ENCODE measurements around the gene TSPAN31.
"Not testable (repeated sequence)": the region's sequence is repeated elsewhere in the genome, so short reads cannot be mapped to it uniquely, and the experiment has no call there.

Gene TSPAN31

DNA sequence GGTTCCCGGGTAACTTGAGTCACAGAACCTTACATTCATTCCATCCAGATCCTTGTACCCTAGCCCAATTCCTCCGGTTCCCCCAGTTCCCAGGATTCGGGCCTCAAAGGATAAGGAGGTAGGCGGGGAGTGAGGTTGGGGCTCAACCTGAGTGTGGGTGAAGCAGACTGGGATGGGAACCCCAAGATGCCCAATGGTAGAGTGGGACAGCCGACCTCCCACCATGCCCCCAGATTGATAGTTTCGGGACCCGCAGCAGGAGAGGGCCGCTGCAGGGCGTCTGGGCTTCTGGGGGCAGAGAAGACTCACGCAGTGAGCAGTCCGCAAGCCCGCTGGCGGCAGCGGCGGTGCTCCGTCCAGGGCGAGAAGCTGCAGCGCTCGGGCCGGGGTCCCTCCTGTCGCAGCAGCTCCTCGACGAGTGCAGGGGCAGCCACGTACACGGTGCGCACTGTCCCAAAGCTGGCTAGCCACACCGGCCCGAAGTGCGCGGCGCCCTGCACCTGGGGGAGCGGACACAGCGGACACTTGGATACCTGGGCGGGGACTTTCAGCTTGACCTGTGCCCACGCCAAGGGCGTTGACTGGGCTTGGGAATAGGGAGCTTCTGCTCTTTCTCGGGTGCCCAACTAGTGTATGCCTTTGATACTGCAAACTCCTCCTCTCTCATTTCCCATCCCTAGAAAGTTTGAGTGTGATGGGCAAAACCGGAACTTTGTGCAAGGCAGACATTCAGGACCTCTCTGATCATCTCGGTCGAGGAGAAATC lies 21.0 kb downstream of the TSPAN31 start:
- no peak for DNase-seq (ENCODE audit: low read depth, low spot score)

DNA sequence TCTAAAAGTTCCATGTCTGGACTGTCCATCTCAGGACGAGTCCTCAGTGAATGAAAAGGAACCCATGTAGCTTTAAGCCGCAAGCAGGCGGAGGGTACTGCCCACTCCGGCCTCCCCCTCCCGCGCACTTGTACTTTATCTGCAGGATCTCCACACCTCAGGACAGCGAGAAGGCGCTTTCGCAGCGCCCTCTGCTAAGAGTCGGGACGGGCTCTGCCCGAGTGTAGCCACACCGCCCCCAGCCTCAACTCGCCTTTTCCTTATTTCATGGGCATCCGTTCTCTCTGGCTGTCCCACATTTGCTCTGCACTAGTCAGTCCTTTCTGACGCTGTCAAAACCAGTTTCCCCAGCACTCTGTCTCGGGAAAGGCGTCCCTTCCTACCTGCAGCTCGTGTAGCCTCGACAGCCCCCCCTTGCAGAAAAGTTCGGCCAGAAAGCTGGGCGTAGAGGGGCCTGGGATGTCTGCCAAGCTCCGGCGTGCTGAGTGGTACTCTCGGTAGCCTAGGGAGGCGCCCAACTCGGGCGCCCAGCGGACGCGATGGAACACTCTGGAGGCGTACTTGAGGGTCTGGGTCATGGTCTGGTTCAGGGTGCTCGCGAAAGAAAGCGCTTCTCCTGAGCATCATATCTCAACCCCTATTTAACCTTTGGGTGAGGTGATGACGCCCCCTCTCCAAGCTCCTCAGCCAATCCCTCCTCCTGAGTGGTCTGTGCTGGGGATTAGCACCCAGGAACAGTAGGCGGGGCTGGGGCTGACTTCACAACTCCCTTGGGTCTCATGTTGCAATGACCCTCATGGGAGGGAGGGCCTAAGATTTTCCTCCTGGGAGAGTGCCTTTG lies 21.8 kb downstream of the TSPAN31 start, which contains the start of gene CYP27B1:
Gene CYP27B1 (minus strand): TSS at position 615 of the 841 bp plus-strand sequence. CDS start 37 bp downstream, at position 578.
- DNase-seq (ENCODE audit: low read depth, low spot score): no peak

DNA sequence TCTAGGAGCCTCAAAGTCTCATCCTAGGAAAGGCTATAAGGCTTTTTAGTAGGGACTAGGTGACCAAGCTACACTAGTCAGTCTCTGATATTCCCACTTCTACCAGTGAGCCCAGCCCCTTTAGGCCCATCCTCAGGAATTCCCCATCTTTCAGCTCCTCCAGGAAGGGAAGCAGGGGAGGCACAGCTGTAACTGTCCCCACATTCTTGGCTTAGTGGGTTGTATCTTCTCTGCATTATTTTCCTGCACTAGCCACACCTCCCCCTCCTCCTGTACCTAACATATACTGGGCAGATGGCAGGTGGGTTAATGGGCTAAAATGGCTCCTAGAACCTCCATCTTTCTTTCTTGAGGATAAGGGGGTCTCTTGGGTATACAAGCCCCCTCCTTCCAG lies 22.5 kb downstream of the TSPAN31 start:
- DNase-seq (ENCODE audit: low read depth, low spot score): no peak

DNA sequence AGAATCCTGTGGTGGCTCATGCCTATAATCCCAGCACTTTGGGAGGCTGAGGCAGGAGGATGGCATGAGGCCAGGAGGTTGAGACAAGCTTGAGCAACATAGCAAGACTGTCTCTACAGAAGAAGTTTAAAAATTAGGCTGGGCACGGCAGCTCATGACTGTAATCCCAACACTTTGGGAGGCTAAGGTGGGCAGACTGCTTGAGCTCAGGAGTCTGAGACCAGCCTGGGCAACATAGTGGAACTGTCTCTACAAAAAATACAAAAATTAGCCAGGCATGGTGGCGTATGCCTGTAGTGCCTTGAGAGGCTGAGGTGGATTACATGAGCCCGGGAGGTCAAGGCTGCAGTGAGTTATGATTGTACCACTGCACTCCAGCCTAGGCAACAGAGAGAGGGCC lies 23.0 kb downstream of the TSPAN31 start:
- no peak for DNase-seq (ENCODE audit: low read depth, low spot score)

DNA sequence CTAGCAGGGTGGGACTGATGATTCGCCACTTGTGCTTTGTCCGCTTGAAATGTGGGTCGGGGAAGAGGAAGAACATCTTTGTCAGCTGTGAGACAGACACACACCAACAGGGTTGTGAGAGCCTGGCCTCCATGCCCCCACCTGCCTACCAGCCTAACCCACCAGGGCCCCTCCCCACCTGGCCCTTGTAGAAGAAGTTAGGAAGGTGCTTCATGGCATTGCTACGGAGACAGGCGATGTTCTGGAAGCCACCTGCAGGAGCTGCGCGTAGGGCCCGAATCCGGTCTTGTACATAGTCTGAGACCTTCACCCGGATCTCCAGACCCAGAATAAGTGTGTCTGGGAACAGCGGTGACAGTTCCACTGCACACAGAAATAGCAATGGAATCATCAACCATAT lies 24.8 kb downstream of the TSPAN31 start:
- DNase-seq (ENCODE audit: low read depth, low spot score): no peak

DNA sequence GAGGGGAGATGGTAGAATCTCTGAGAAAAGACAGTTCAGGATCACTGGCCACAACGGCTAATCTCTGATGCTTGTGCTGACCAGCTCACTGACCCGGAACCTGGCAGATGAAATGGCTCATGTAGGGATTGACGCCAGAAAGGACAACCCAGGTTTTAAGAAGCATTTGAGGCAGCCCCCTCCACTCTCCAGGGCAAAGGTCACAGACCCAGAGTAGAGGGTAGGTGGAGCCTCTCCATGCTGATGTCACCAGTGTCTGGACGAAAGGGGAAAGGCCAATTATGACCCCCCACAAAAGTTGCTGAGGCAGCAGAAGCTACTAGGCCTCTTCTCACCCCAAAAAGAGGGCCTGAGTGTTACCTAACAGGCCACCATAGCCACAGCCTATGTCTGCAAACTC lies 25.9 kb downstream of the TSPAN31 start:
- no peak for DNase-seq (ENCODE audit: low read depth, low spot score)

DNA sequence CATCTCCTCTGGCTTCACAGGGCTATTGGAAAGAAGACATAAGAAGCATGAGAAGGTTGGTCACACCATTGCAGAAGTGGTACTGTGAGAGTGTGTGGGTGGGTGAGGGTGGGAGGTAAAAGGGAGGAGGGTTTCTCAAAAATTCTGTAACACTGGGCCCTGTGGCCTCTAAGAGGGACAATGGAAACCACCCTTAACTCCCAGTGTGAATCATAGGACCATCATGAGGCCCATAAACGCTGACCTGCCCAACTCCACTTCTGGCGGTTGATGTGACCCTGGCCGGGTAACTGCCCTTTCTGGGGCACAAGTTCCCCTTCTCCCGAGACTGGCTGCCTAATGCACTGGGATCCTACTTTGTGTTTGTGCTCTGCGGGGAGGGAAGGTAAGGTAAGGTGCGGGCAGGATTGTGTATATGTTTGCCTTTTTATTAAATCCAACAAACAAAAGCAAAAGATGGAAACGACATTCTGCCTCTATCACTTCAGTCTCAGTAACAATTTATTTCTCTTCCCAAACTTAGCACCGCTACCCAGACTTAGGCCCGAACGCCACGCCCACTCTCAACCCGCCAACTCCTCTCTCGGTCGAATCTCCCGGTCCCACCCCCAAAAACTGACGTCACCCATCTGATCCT lies 26.5 kb downstream of the TSPAN31 start:
- peak; percentile 71 for DNase-seq (ENCODE audit: low read depth, low spot score)

DNA sequence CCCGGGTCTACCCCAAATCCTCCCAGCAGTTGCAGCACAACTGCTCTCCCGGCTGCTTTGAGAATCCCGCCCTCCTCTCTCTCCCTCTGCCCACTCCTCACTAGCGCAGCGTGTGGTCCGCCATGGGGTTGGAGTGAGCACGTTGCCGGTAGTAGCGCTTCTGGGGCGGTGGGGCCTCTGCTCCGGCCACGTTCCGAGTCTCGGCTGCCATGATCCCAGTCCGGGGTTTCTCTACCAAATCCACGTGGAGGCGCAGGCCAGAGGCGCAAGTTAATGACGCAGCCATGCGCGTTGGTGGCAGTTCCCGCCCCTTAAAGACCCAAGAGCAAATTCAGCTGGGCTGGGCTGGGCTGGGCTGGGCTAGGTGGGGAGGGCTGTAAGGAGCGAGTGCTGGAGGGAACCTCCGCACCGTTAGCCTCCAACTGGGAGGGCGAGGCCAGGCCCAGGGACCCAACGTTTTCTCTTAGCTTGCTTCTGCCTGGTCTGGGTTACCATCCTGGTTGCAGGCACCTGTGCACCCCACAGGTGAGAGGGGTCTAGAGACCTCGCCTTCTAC lies 27.1 kb downstream of the TSPAN31 start, which contains the start of gene METTL1:
Gene METTL1 (minus strand): TSS at position 233 of the 556 bp plus-strand sequence. CDS start 22 bp downstream, at position 211.
- peak; percentile 94 for DNase-seq (ENCODE audit: low read depth, low spot score)

DNA sequence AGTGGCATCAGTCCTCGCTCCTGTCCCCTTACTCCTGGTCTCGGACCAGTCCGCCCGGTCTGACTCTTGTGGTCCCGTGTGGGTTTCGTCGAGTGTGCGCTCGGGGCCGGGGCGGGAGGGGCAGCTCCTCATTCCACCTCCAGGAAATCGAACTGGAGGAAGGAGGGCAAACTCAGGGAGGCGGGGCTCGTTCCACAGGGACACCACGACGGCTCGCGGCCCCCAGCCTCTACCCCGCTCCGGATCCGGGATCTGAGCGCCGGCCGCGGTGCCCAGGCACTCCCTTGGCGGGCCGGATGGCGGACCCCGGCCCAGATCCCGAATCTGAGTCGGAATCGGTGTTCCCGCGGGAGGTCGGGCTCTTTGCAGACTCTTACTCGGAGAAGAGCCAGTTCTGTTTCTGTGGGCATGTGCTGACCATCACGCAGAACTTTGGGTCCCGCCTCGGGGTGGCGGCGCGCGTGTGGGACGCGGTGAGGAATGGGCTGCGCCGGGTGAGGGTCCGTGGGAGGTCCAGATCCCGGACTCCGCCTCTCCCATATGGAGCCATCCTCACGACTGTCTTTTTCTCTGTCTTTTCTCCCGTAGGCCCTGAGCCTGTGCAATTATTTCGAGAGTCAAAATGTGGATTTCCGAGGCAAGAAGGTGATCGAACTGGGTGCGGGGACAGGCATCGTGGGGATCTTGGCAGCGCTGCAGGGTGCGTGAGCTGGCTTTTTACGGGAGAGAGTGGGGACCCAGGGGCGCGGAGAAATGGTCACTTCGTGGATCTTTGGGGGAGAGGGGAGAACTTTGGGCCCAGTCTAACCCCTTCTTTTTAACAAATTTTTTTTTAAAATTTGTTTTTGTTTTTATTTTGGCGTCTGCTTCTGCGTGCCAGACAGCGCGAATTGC lies 27.8 kb downstream of the TSPAN31 start, which contains the start of gene EEF1AKMT3:
Gene EEF1AKMT3 (plus strand): TSS at position 186 of the 894 bp plus-strand sequence. CDS start 111 bp downstream, at position 297.
- DNase-seq (ENCODE audit: low read depth, low spot score): no peak

DNA sequence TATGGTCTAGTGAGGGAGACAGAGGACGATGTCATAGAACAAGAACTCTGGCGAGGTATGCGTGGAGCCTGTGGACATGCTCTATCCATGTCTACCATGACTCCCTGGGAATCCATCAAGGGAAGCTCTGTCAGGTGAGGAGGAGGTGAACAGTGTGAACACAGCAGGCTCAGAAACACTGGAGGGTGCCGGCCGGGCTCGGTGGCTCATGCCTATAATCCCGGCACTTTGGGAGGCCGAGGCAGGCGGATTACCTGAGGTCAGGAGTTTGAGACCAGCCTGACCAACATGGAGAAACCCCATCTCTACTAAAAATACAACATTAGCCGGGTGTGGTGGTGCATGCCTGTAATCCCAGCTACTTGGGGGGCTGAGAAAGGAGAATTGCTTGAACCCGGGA lies 29.8 kb downstream of the TSPAN31 start:
- not testable (repeated sequence) for DNase-seq (ENCODE audit: low read depth, low spot score)

DNA sequence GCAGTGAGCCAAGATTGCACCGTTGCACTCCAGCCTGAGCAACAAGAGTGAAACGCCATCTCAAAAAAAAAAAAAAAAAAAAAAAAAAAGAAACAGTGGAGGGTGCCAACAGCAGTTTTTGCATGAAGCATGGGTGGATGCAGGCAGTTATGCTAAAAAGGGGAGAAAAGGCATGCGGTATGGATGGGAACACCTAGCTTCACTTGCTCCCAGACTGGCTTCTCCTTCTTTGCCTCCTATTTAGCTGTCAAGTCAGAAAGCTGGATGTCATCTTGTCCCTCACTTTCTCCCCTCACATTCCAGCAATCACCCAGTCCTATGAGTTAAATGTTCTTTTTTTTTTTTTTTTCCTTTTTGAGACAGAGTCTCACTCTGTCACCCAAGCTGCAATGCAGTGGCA lies 30.2 kb downstream of the TSPAN31 start:
- DNase-seq (ENCODE audit: low read depth, low spot score): no peak

DNA sequence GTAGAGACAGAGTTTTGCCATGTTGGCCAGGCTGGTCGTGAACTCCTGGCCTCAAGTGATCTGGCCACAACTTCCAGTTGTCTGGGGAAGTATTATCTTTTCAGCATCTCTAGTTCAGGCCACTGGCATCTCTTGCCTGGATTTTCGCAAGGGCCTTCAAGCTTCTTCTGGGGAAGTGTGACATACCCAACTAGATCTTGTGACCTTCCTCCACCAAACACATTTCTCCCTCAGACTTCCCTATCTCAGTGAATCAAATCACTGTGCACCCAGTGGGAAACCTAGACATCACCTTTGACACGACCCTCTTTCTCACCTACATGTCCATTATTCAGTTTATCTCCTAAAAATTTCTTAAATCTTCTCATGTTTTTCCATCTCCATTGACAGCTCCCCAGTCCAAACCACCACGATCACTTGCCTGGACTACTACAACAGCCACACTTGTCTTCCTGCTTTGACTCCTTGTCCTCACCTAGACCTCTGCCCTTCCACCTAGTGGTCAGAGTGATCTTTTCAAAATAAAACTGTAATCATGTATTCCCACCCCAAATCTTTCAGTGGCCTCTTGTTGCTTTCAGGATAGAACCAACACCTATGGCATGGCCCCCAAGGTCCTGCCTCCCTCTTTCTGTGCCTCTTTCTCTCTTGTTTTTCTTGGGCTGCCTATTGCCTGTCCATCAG lies 30.9 kb downstream of the TSPAN31 start:
- no peak for DNase-seq (ENCODE audit: low read depth, low spot score)

DNA sequence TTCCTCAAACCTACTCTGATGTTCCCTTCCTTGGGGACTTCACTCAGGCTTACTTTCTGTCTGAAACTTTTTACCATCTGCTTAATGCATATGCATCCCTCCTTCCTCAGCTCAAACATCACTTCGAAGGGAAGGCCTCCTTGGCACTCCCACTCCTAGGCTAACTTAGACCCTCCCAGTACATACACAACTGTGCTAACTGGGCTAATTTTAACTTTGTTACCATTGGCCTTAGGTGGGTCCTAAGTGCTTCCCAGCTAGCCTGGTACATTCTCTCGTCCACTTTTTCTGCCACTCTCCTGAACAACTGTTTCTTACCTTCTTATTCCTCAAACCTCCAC lies 31.4 kb downstream of the TSPAN31 start:
- DNase-seq (ENCODE audit: low read depth, low spot score): no peak

DNA sequence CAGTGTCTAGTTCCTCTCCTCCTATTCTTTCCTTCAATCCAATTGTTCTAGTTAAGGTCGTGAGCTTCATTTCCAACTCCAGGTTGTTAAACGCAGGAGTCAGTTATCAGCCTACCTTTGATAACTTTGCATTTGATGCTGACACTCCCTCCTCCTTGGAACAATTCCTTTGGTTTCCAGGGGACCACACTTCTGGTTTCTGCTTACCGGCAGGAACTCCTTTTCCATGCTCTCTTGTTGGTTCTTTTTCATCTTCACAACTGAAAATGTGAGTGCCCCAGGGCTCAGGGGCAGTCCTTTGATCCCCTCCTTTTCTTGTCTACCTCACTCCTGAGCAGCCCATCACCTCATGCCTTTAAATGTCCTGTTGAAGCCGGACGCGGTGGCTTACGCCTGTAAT lies 32.5 kb downstream of the TSPAN31 start:
- no peak for DNase-seq (ENCODE audit: low read depth, low spot score)

DNA sequence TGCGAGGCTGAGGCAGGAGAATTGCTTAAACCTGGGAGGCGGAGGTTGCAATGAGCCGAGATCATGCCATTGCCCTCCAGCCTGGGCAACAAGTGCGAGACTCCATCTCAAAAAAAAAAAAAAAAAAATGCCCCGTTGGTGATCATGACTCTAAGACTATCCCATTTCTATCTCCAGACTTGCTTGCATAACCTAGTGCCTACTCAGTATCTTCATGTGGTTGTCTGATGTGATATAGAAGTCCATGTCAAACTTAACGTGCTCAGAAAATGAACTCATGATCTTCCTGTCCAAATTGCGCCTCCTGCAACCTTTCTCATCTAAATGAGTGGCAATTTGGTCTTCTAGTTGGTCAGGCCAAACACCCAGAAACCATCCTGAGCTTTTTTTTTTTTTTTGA lies 33.1 kb downstream of the TSPAN31 start:
- no peak for DNase-seq (ENCODE audit: low read depth, low spot score)

DNA sequence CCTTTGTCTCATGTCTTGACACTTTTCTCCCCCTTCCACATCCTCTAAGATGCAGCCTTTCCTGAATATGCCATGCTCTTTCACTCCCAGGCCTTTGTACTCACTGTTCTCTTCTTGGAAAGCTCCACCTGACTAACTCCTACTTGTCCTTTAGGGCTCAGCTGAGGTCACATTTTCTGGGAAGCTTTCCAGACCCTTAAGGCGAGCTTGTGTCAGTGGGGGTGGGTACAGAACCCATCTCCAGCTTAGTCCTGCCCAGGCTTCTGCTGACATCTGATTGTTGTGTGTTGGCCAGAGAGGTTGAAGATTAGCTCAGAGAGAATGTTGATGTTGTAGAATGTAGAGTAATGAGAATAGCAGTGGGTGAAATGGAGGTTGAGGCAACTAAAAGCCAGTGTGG lies 34.9 kb downstream of the TSPAN31 start:
- no peak for DNase-seq (ENCODE audit: low read depth, low spot score)

DNA sequence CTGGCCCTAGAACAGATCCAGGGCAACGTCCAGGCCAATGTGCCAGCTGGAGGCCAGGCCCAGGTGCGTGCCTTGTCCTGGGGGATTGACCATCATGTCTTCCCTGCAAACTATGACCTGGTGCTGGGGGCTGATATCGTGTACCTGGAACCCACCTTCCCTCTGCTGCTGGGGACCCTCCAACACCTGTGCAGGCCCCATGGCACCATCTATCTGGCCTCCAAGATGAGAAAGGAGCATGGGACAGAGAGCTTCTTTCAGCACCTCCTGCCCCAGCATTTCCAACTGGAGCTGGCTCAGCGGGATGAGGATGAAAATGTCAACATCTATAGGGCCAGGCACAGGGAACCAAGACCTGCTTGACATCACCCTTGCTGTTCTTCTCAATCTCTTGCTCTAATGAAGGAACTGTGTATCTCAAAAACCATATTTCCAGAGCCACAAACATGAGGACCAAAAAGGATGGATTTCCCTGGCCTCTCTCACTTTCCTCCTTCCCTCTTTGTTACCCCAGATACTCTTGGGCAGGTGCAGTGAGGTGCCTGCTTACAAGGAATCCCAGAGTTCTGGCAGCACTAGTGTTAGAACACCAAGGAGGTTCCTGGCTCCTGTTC lies 35.6 kb downstream of the TSPAN31 start:
- DNase-seq (ENCODE audit: low read depth, low spot score): no peak

DNA sequence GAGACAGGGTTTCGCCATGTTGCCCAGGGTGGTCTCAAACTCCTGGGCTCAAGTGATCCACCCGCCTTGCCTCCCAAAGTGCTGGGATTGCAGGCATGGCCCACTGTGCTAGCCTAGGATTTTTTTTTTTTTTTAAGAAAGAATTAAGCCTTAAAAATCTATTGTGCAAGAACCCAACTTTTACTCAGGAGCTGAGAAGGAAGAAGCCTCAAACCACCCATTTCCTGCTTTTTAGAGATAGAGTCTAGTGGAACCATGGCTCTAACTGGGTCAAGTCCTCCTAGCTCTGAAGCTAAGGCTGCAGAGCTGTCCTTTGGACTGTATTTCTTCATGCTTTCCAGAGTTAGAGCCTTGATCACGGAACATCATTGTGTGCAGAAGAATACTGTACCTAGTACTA lies 36.4 kb downstream of the TSPAN31 start:
- no peak for DNase-seq (ENCODE audit: low read depth, low spot score)

DNA sequence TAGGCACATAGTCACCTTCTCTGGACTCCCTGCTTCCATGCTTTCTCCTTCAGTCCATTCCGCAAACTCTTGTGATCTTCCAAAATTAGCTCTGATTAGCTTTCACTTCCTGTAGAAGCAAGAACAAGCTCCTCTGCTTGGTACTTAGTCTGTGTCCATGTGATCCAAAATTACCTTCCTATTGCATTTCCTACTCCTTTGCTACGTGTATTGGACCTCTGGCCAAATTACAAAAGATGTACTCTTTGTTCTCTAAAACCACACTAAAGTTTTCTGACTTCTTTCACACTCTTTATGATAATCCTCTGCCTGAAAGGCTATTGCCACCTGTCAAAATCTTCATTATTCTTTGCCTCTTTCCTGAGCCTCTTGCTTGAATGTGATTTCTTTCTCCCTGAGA lies 37.0 kb downstream of the TSPAN31 start:
- DNase-seq (ENCODE audit: low read depth, low spot score): no peak

DNA sequence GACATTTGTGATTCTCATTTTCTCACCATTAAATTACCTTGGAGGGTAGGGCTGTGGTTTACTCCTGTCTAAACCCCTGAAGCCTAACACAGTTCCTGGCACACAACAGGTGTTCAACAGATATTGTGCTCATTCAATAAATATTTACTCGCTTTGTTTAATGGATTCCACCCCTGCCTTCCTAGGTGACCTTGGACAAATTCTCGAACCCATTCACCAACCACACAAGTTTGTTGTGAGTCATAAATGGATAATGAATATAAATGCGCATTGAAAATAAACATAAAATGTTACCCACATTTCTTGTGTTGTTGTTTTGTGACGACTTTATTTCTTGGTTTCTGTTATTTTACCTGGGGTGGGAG lies 37.4 kb downstream of the TSPAN31 start:
- no peak for DNase-seq (ENCODE audit: low read depth, low spot score)
